Measurements from ENCODE around the gene SOWAHA.

SOWAHA gene

GRCh38 chr5:132807163-132807838, 5.8 kb upstream of the SOWAHA start:
- DNase-seq (ENCODE audit: low read depth), result no peak

GRCh38 chr5:132808448-132808847, 4.7 kb upstream of the SOWAHA start:
- no peak for DNase-seq (ENCODE audit: low read depth)

GRCh38 chr5:132808866-132809265, 4.2 kb upstream of the SOWAHA start:
- no peak for DNase-seq (ENCODE audit: low read depth)

- DNase-seq (ENCODE audit: low read depth), result no peak
Observed at GRCh38 chr5:132810605-132811004, 2.5 kb upstream of the SOWAHA start.

GRCh38 chr5:132812123-132812765, 858 bp upstream of the SOWAHA start:
- no peak for DNase-seq (ENCODE audit: low read depth)

GRCh38 chr5:132813599-132814502, 749 bp downstream of the SOWAHA start:
- DNase-seq (ENCODE audit: low read depth), result no peak

- DNase-seq (ENCODE audit: low read depth), result no peak
Observed at GRCh38 chr5:132814503-132815294, 1.6 kb downstream of the SOWAHA start.

GRCh38 chr5:132815454-132815853, 2.4 kb downstream of the SOWAHA start:
- no peak for DNase-seq (ENCODE audit: low read depth)

- DNase-seq (ENCODE audit: low read depth), result no peak
Observed at GRCh38 chr5:132816083-132816482, 3.0 kb downstream of the SOWAHA start.

- DNase-seq (ENCODE audit: low read depth), result no peak
Observed at GRCh38 chr5:132816554-132816953, 3.5 kb downstream of the SOWAHA start.

- DNase-seq (ENCODE audit: low read depth), result no peak
Observed at GRCh38 chr5:132817011-132817410, 3.9 kb downstream of the SOWAHA start.

GRCh38 chr5:132819468-132819867, 6.4 kb downstream of the SOWAHA start:
- DNase-seq (ENCODE audit: low read depth), result no peak

- peak; percentile 81 for DNase-seq (ENCODE audit: low read depth)
Observed at GRCh38 chr5:132820162-132820754, 7.2 kb downstream of the SOWAHA start.

- no peak for DNase-seq (ENCODE audit: low read depth)
Observed at GRCh38 chr5:132821350-132821749, 8.2 kb downstream of the SOWAHA start.

- no peak for DNase-seq (ENCODE audit: low read depth)
Observed at GRCh38 chr5:132821791-132822190, 8.7 kb downstream of the SOWAHA start.

- DNase-seq (ENCODE audit: low read depth), result no peak
Observed at GRCh38 chr5:132822650-132823480, 9.8 kb downstream of the SOWAHA start.

- no peak for DNase-seq (ENCODE audit: low read depth)
Observed at GRCh38 chr5:132823481-132824050, 10.5 kb downstream of the SOWAHA start.

GRCh38 chr5:132824426-132824825, 11.3 kb downstream of the SOWAHA start:
- no peak for DNase-seq (ENCODE audit: low read depth)

- no peak for DNase-seq (ENCODE audit: low read depth)
Observed at GRCh38 chr5:132825033-132825833, 12.1 kb downstream of the SOWAHA start.

Measured in stimulated activated CD8-positive, alpha-beta memory T cell treated with anti-CD3 and anti-CD28 coated beads, Interleukin-4, amount 100 ng/mL, for 24 hours (primary cell).